Neural progenitor cell (in vitro differentiated cells): ENCODE results near the gene CBX8. TPM values are rescaled to one million over a fixed set of nuclear protein-coding genes. Genes with fewer than 3 reads are reported as not detected.

Experiments used
- DNase-seq: peaks from one replicate; pipeline ENCODE4 v3.0.0-alpha.2; 2016; ENCODE audit warnings: low spot score
- H2AFZ ChIP-seq: fragments of 200-600 bp; sonication (generic); replicated peaks from 2 replicates; pipeline ENCODE4 v1.6.1; 2016; ENCODE audit warnings: antibody characterized with exemption
- H3F3A ChIP-seq: fragments of 200-600 bp; sonication (generic); 2 replicates; pipeline ENCODE4 v1.6.1; 2016; ENCODE audit warnings: antibody characterized with exemption, low read depth
- H3K27ac ChIP-seq: fragments of 200-600 bp; sonication (generic); 2 replicates; pipeline ENCODE4 v1.5.1; 2016; ENCODE audit warnings: mild to moderate bottlenecking
- H3K27me3 ChIP-seq: fragments of 200-600 bp; sonication (generic); 2 replicates; pipeline ENCODE4 v1.6.1; 2016; ENCODE audit warnings: mild to moderate bottlenecking, moderate library complexity
- H3K36me3 ChIP-seq: fragments of 200-600 bp; sonication (generic); 2 replicates; pipeline ENCODE4 v1.5.1; 2016
- H3K4me1 ChIP-seq: fragments of 200-600 bp; sonication (generic); 2 replicates; pipeline ENCODE4 v1.6.1; 2016; ENCODE audit warnings: mixed run types
- H3K4me2 ChIP-seq: fragments of 200-600 bp; sonication (generic); 2 replicates; pipeline ENCODE4 v1.6.1; 2016
- H3K4me3 ChIP-seq: fragments of 200-600 bp; sonication (generic); 2 replicates; pipeline ENCODE4 v1.5.1; 2016
- H3K79me2 ChIP-seq: fragments of 200-600 bp; sonication (generic); 2 replicates; pipeline ENCODE4 v1.6.1; 2016; ENCODE audit warnings: low read depth
- H3K9ac ChIP-seq: fragments of 200-600 bp; sonication (generic); 2 replicates; pipeline ENCODE4 v1.6.1; 2016
- H3K9me3 ChIP-seq: fragments of 200-600 bp; sonication (generic); 2 replicates; pipeline ENCODE4 v1.5.1; 2016; ENCODE audit warnings: low read depth
- H4K20me1 ChIP-seq: fragments of 200-600 bp; sonication (generic); 2 replicates; pipeline ENCODE4 v1.6.1; 2016; ENCODE audit warnings: low read depth
- H3K27ac Mint-ChIP-seq: 3 replicates; pipeline ENCODE4 v1.8.0; 2021; ENCODE audit warnings: mixed read lengths
- H3K27me3 Mint-ChIP-seq: 2 replicates; pipeline ENCODE4 v1.8.0; 2022; ENCODE audit warnings: low read depth, mild to moderate bottlenecking, inconsistent platforms, moderate library complexity, mixed read lengths; ENCODE audit not compliant: insufficient read depth
- H3K36me3 Mint-ChIP-seq: 3 replicates; pipeline ENCODE4 v1.8.0; 2021; ENCODE audit warnings: mixed read lengths
- H3K4me1 Mint-ChIP-seq: 3 replicates; pipeline ENCODE4 v1.8.0; 2021; ENCODE audit warnings: mixed read lengths
- H3K4me3 Mint-ChIP-seq: 3 replicates; pipeline ENCODE4 v1.8.0; 2021; ENCODE audit warnings: mild to moderate bottlenecking, moderate library complexity, mixed read lengths
- H3K9me3 Mint-ChIP-seq: 3 replicates; pipeline ENCODE4 v1.8.0; 2020; ENCODE audit warnings: mixed read lengths
- CTCF ChIP-seq: fragments of 200-600 bp; sonication (generic); IDR thresholded peaks from 2 replicates; pipeline ENCODE4 v1.5.1; 2017; ENCODE audit warnings: antibody characterized with exemption, mild to moderate bottlenecking
- EZH2 ChIP-seq: fragments of 200-600 bp; sonication (generic); IDR thresholded peaks from 2 replicates; pipeline ENCODE4 v1.6.1; 2017; ENCODE audit warnings: antibody characterized with exemption, mild to moderate bottlenecking, moderate library complexity
- EZH2phosphoT487 ChIP-seq: fragments of 200-600 bp; sonication (generic); IDR thresholded peaks from 2 replicates; pipeline ENCODE4 v1.6.1; 2017; ENCODE audit warnings: antibody characterized with exemption
- total RNA-seq: library from RNA; depleted of rRNA; stranded (reverse); fragments of >200 nt; gene quantifications from 2 replicates; pipeline ENCODE4 v1.2.3, GENCODE V29; 2015; ENCODE audit warnings: low replicate concordance

The CBX8 gene
- total RNA-seq, 1 donor from 2014 or later: 2.8 TPM

- Histone ChIP-seq H3K9ac (no peak overlapping the region), H3K79me2 (no peaks in the 10 kb centered on the region), H3F3A (peaks cover 90% of the 10 kb centered on the region), H4K20me1 (peaks cover 65% of the 10 kb centered on the region), H2AFZ (no peak overlapping the region), H3K36me3 (no peaks in the 10 kb centered on the region), H3K4me1 (peaks cover 42% of the 10 kb centered on the region), H3K4me3 (no peak overlapping the region), H3K27ac (no peak overlapping the region), H3K9me3 (no peaks in the 10 kb centered on the region), H3K27me3 (peaks cover 92% of the 10 kb centered on the region), H3K4me2 (peak overlapping the region; percentile 2)
- H3K4me1 Mint-ChIP-seq: peaks cover 34% of the 10 kb centered on the region
- no peak overlapping the region for H3K27ac Mint-ChIP-seq
- peaks cover 2% of the 10 kb centered on the region for H3K36me3 Mint-ChIP-seq
- H3K4me3 Mint-ChIP-seq: peak overlapping the region; percentile 79
- H3K27me3 Mint-ChIP-seq: peaks cover 50% of the 10 kb centered on the region
- TF ChIP-seq EZH2phosphoT487: peak; percentile 85
- peak; percentile 48 for TF ChIP-seq CTCF
- peak; percentile 71 for TF ChIP-seq EZH2
- H3K9me3 Mint-ChIP-seq: no peaks in the 10 kb centered on the region
- DNase-seq: peak; percentile 78
These were observed 43.6 kb upstream of the CBX8 start for GRCh38 chr17:79840269-79840988.

- Histone ChIP-seq H3F3A (peaks cover 91% of the 10 kb centered on the region), H3K27me3 (peaks cover 92% of the 10 kb centered on the region), H3K36me3 (no peaks in the 10 kb centered on the region), H3K4me2 (peak within 1 kb of the TSS; percentile 91), H4K20me1 (peaks cover 74% of the 10 kb centered on the region), H3K79me2 (no peaks in the 10 kb centered on the region), H2AFZ (peak within 1 kb of the TSS; percentile 3), H3K4me1 (peaks cover 36% of the 10 kb centered on the region), H3K4me3 (peak within 1 kb of the TSS; percentile 76), H3K9me3 (no peaks in the 10 kb centered on the region), H3K27ac (no peak within 1 kb of the TSS), H3K9ac (no peak within 1 kb of the TSS)
- Mint-ChIP-seq H3K4me3 (peak within 1 kb of the TSS; percentile 96), H3K4me1 (peaks cover 35% of the 10 kb centered on the region), H3K27me3 (peaks cover 57% of the 10 kb centered on the region), H3K9me3 (no peaks in the 10 kb centered on the region), H3K27ac (no peak within 1 kb of the TSS), H3K36me3 (peaks cover 3% of the 10 kb centered on the region)
- peak; percentile 97 for DNase-seq
- TF ChIP-seq EZH2phosphoT487: no peak
- no peak for TF ChIP-seq EZH2
- peak; percentile 69 for TF ChIP-seq CTCF
These were observed 42.7 kb upstream of the CBX8 start, which contains the start of gene CBX4 for GRCh38 chr17:79839356-79840268. TSS of gene CBX4 (minus strand) at chr17:79839440. CDS start at chr17:79839251, 189 bp downstream.

- Histone ChIP-seq H2AFZ (no peak overlapping the region), H3K4me3 (peak overlapping the region; percentile 76), H3K4me1 (peaks cover 31% of the 10 kb centered on the region), H3K9me3 (no peaks in the 10 kb centered on the region), H3F3A (peaks cover 90% of the 10 kb centered on the region), H4K20me1 (peaks cover 83% of the 10 kb centered on the region), H3K36me3 (no peaks in the 10 kb centered on the region), H3K27ac (no peak overlapping the region), H3K4me2 (peak overlapping the region; percentile 91), H3K79me2 (no peaks in the 10 kb centered on the region), H3K9ac (no peak overlapping the region), H3K27me3 (peaks cover 92% of the 10 kb centered on the region)
- Mint-ChIP-seq H3K27ac (no peak overlapping the region), H3K4me3 (peak overlapping the region; percentile 96), H3K9me3 (no peaks in the 10 kb centered on the region), H3K36me3 (peaks cover 5% of the 10 kb centered on the region), H3K4me1 (peaks cover 36% of the 10 kb centered on the region), H3K27me3 (peaks cover 57% of the 10 kb centered on the region)
- TF ChIP-seq EZH2phosphoT487: no peak
- TF ChIP-seq CTCF: no peak
- no peak for TF ChIP-seq EZH2
- DNase-seq: peak; percentile 87
These were observed 41.8 kb upstream of the CBX8 start for GRCh38 chr17:79838522-79839274.
